Hindlimb muscle (tissue), 1 donor: ENCODE measurements around the gene NEDD4. TPM values are rescaled to one million over a fixed set of nuclear protein-coding genes. Genes with fewer than 3 reads are reported as not detected.
"Not testable (repeated sequence)": the region's sequence is repeated elsewhere in the genome, so short reads cannot be mapped to it uniquely, and the experiment has no call there.

Experiments used
- DNase-seq: peaks from one replicate; pipeline ENCODE4 v3.0.0-alpha.2; 2013
- polyA plus RNA-seq: library from polyadenylated mRNA; unstranded; fragments of 120-200 nt; gene quantifications from one replicate; pipeline ENCODE4 v1.2.1, GENCODE V29; 2013; ENCODE audit not compliant: insufficient read length

NEDD4 gene
- 9.0 TPM for polyA plus RNA-seq

GRCh38 chr15:55993111-55993803, at the start of gene NEDD4:
TSS of gene NEDD4 (minus strand) at chr15:55993612. CDS start at chr15:55993555, 57 bp downstream.
- peak; percentile 90 for DNase-seq

DNA sequence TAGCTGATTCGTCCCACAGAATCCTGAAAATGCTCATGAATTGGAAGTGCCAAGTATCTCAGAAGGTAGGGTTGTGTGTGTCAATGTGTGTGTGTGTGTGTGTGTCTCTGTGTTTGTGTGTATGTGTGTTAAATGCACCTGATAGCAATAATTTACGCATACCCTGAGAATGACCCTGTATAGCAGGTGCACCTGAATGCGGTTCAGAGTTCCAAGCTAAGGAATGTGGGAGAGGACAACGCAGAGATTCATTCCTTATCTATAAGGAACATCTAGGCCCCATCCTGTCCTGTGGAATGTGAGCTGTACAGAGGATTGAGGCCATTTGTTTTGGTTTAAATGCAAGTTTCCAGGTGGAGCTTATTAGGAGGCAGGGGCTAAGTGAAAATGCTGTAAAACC, 49.1 kb upstream of the NEDD4 start:
- DNase-seq = no peak

- DNase-seq = no peak
Measured at GRCh38 chr15:56042031-56042430, 48.6 kb upstream of the NEDD4 start.

GRCh38 chr15:56040081-56041035, 46.9 kb upstream of the NEDD4 start:
- DNase-seq = peak; percentile 79

DNA sequence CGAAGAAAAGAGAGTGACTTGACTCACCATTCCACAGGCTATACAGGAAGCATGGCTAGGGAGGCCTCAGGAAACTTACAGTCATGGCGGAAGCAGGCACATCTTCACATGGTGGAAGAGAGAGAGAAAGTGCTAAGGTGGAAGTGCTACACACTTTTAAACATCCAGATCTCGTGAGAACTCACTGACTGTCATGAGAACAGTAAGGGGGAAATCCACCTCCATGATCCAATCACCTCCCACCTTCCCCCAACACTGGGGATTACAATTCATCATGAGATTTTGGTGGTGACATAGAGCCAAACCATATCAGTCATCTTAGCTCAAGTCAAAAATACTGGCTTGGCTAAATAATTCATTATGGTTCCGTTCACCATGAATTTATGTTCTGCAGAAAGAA, 45.3 kb upstream of the NEDD4 start:
- no peak for DNase-seq

- DNase-seq = no peak
Measured at GRCh38 chr15:56038015-56038414, 44.6 kb upstream of the NEDD4 start.

GRCh38 chr15:56036546-56037067, 43.2 kb upstream of the NEDD4 start:
- no peak for DNase-seq

DNA sequence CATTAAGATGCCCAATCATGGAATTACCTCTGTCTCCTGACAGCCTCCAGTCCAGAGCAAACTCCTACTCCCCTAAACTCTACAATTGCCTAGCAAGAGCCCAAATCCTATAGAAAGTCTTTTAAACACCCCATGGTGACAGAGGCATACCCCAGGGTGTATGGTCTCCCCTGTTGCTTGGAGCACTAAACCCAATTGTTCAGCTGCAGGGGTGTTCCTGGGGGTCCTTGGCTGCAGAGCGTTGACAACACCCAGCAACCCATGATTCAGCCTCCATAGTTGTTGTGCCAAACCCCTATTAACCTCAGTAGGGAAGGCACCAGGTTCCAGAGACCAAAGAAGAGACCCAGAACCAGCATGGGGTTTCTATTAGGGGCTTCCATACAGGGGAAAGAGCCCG, 41.8 kb upstream of the NEDD4 start:
- DNase-seq = no peak

DNA sequence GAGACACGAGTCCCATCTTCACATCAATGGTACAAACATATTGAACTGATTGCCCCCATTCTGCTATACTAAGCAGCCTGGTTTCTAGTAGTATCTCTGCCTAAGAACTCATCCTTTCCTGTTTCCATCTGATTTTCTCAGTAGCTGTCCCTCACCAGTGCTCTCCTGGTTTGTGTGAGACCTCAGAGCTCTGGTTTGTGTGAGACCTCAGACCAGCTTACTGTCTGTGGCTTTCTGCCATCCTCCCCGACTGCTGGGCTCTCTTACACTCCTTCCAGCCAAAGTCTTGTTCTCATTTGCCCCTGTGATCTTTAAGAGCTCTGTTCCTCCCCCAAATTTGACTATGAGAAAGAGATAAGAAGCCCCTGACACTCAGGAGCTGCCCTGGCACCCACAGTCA, 41.1 kb upstream of the NEDD4 start:
- DNase-seq = no peak

DNA sequence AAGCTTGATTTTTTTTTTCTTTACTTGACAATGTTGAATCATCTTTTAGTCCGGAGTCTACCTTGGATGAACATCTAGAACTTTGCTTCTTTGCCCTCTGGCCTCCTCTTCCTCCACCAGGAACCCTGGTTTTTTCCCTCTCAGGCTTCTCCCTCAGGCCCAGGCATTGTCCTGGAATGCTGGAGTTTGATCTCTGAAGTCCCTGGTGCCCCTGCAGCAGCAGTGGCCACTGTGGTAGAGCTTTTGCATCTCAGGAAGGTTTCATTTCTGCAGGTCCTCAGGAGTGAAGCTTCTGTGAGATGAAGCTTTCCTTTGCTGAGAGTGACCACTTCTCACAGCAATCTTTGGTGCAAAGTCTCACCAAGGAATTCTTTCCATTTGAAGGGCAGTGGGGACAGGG, 39.0 kb upstream of the NEDD4 start:
- DNase-seq = no peak

GRCh38 chr15:56031836-56032235, 38.4 kb upstream of the NEDD4 start:
- no peak for DNase-seq

DNA sequence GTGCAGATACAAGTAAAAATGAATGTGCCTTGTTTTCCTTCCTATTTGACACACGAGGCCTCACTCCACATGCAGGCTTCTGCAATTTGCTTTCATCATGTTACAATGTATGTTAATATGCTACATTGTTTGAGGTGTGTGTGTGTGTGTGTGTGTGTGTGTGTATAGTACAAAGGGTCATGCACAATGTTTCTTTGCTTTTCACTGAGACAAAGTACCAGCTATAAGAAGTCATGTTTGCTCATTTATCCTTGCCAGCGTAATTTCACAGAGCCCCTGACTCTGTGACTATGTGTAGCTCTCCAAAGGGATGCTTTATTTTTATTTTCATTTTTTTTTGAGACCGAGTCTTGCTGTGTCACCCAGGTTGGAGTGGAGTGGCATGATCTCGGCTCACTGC, 38.0 kb upstream of the NEDD4 start:
- DNase-seq = no peak

DNA sequence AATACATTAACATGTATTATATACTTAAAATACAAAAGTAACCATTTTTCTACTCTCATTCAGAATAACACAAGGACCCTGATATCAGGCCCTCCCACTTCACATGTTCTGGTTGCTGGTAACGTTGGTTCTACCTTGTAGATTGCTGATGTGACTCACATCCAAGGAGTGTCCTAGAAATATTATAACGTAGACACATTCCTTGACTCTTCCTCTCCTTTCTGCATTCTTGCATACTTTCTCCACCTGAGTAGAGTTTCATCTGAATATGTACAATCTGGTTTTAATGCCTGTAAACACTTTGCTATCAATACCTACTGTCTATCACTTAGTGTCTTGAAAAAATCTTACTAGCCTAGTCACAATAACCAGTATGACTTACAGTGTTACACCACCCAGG, 35.0 kb upstream of the NEDD4 start:
- no peak for DNase-seq

- not testable (repeated sequence) for DNase-seq
Measured at GRCh38 chr15:56023160-56023559, 29.7 kb upstream of the NEDD4 start.

DNA sequence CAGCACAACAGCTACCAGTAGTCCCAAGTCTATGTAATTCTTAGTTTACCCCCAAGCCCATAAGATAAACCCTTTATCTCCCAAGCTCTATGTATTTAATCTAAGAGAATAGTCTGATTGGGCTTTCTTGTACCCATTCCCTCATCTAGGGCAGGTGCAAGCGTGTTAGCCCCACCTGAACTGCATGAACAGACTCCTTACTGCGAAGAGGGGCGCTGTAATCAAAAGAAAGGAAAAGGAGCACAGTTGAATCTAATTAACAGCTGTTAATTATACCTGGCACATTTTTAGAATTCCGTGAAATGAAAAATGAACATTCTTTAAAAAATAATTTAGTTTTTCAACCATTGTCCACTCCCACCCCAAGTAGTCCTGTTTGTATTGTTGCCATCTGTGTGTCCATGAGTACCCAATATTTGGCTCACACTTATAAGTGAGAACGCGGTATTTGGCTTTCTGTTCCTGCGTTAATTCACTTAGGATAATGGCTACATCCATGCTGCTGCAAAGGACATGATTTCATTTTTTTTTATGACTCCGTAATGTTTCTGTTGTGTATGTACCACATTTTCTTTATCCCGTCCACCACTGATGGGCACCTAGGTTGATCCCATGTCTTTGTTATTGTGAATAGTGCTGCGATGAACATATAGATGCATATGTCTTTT, 26.5 kb upstream of the NEDD4 start:
- DNase-seq = no peak

GRCh38 chr15:56019060-56019793, 25.8 kb upstream of the NEDD4 start:
- DNase-seq = no peak

GRCh38 chr15:56017920-56018319, 24.5 kb upstream of the NEDD4 start:
- no peak for DNase-seq

DNA sequence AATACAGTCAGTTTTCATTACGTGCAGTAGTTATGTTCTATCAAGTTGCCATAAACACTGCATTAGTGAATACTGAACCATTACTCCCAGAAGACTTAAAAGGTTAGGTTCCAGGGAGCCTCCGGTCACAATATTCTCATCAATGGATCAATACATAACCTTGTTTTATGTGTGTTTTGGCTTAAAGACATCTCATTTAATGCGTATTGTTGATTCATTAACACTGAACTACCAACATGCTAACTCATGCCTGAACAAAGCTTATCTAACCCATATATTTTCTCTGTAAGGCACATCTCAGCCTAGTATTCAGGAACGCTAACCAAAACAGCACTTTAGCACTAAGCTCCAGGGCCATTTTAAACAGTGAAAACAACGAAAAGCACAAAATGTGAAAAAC, 24.1 kb upstream of the NEDD4 start:
- DNase-seq = no peak

GRCh38 chr15:56016281-56016680, 22.9 kb upstream of the NEDD4 start:
- DNase-seq = no peak

GRCh38 chr15:56014677-56015076, 21.3 kb upstream of the NEDD4 start:
- DNase-seq = no peak

DNA sequence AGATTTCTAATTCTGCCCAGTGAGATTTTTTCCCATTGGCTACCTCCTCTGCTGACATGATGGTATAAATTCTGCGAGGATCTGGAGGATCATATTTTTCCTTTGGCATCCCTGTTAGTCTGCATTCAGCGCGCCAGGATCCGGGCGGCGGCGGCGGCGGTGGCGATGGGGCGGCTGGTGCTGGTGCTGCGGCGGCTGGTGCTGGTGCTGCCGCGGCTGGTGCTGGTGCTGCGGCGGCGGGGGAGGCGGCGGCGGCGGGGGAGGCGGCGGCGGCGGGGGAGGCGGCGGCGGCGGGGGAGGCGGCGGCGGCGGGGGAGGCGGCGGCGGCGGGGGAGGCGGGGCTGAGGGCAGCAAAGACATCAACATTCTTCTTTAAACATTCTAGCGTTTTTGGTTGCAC, 13.6 kb upstream of the NEDD4 start:
- not testable (repeated sequence) for DNase-seq

- DNase-seq = not testable (repeated sequence)
Measured at GRCh38 chr15:56006371-56006770, 13.0 kb upstream of the NEDD4 start.
